Raji (cell line): ENCODE results near the gene HDAC2.

ENCODE experiments used
- POLR2A ChIP-seq: IDR thresholded peaks from 2 replicates; pipeline ENCODE4 v1.6.1; 2011; ENCODE audit warnings: low read depth, low read length, control low read depth; ENCODE audit not compliant: insufficient read depth

The HDAC2 gene

DNA sequence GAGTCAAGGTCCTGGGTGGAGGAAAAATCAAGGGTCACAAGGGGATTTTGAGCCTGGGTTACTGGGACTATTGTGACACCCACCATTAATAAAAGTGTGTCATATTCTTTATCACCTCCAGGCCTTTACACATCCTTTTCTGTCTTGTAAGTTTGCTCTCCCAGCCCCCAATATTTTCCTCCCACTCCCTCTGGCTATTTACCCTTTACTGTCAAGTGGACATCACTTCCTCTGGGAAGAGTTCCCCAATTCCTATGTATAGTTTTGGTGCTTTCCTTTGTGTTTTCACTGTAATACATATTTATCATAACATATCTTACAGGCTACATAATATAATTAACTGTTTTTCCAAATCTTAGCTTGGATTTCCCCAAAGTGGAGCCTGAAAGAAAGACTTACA lies 77.5 kb downstream of the HDAC2 start:
- no peak for TF ChIP-seq POLR2A

DNA sequence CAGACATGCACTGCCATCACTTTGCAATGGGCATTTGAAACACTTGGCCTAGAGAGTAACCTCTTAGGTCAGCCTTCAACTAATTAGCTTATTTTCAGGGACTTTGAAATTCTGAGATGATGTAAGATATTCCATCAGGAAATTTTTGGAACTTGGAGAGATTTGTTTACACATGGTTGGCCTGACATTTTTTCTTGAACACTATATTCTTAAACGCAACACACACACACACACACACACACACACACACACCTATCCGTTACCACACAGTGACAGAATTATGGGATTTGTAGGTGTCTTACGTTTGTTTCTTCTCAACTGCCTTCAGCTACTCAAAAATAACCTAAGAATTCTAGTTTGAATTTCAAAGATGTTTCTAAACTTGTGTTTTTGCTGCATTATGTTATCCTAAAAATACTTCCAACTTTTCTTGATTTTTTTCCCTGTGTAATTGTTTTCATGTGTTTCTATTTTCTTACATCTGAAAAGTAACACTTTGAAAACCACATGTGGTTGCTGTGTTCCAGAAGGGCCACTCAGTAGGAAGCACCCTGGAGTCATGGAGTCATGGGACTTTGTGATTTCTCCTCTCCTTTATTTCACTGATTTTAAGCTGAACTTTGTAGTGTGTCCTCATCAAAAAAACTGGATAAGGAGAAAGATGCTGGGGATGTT lies 81.9 kb downstream of the HDAC2 start:
- TF ChIP-seq POLR2A: no peak

DNA sequence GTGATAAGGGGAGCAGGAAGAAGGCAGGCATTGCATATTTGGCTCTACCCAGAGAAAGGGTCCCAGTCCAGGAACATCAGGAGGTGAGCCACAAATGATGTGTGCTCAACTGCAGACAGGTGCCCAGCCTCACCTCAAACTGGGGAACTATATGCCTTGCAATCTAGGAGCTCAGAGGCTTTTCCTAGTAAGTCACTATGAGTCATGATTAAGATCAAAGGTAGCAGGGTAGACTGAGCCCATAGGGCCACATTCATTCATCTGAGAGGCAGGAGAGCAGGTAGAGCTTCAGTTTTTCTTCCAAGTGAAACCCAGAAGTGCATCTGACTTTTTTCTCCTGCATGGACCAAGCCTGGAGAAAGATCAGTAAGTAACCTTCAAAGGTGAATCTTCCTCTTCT lies 82.5 kb downstream of the HDAC2 start:
- TF ChIP-seq POLR2A: no peak

DNA sequence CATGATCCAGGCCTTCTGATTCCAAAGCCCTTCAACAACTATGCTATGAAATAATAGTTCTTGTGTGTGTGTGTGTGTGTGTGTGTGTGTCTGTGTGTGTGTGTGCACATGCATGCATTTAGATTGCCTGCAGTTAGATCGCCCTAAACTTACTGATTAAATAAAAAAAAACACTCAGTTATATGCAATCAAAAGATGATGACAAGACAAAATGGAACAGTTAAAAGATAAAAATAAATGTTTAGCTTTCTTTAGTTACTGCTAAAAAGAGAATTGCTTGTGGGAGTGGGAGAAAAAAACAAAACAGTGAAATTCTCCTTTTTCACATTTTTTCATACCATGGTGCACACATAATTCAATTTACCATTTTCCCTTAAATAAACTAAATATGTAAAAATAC lies 84.4 kb downstream of the HDAC2 start:
- no peak for TF ChIP-seq POLR2A

DNA sequence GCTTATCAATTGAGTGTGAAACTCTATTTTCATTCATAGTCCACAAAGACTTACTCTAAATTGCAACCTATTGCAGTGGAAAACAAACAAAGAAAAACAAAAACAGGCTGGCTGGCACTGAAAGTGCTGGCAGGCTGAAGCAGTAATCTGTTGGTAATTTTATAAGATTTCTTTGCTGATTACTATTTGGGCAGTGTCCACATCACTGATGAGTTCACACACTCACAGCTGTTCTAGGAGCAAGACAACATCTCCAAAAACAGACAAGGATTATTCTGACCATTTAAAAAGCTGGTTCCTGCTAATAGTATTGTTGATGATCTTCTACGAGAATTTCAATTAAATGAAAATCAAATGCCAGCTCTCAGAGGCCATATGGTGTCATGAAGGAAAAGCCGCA lies 86.9 kb downstream of the HDAC2 start:
- TF ChIP-seq POLR2A: no peak
